ENCODE results near the gene DPH2.

Gene DPH2

GRCh38 chr1:43969746-43970466 is at the start of gene DPH2:
Gene DPH2, plus strand, starts transcription at chr1:43970010. Its CDS starts 166 bp downstream, at chr1:43970176.
- TF ChIP-seq CTCF (IDR thresholded peaks at IDR 0.05), result no peak; the same call in 1 of the 2 replicates

- TF ChIP-seq CTCF (IDR thresholded peaks at IDR 0.05), result no peak
These were observed 48.8 kb upstream of the DPH2 start for GRCh38 chr1:43921022-43921421.

GRCh38 chr1:43924516-43924915 is 45.3 kb upstream of the DPH2 start:
- TF ChIP-seq CTCF (IDR thresholded peaks at IDR 0.05), result no peak

- TF ChIP-seq CTCF (IDR thresholded peaks at IDR 0.05), result no peak
These were observed 44.0 kb upstream of the DPH2 start for GRCh38 chr1:43925846-43926245.

GRCh38 chr1:43930168-43930948 is 39.5 kb upstream of the DPH2 start:
- TF ChIP-seq CTCF (IDR thresholded peaks at IDR 0.05), result peak; percentile 65

GRCh38 chr1:43930949-43931275 is 38.9 kb upstream of the DPH2 start:
- TF ChIP-seq CTCF (IDR thresholded peaks at IDR 0.05), result no peak

GRCh38 chr1:43931711-43932660 is 37.8 kb upstream of the DPH2 start:
- no peak for TF ChIP-seq CTCF (IDR thresholded peaks at IDR 0.05)

Measured in LNCAP (cell line).